AG10803 (cell line): Measurements from ENCODE around the gene BCLAF1.

Source experiments
- DNase-seq: peaks from one replicate; pipeline ENCODE4 v3.0.0; 2010; ENCODE audit warnings: low read depth
- H3K4me3 ChIP-seq: 2 replicates; pipeline ENCODE4 v1.5.1; 2011; ENCODE audit warnings: mild to moderate bottlenecking, low read length, control low read depth
- TF ChIP-seq, protein P1 (sequence below): conservative IDR thresholded peaks from 2 replicates; pipeline ENCODE4 v1.5.1; 2011; ENCODE audit warnings: mild to moderate bottlenecking, low read length, control low read depth, inconsistent platforms

BCLAF1 gene

DNA sequence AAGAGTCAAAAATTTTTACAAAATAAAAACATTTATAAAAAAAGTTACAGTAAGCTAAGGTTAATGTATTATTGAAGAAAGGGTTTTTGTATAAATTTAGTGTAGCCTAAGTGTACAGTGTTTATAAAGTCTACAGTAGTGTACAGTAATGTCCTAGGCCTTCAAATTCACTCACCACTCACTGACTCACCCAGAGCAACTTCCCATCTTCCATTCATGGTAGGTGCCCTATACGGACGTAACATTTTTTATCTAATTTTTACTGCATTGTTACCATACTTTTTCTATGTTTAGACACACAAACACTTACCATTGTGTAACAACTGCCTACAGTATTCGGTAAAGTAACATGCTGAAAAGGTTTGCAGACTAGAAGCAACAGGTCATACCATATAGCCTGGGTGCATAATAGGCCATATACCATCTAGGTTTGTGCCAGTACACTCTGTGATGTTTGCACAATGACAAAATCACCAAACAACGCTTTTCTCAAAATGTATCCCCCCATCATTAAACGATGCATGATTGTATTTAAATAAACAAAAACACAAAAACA, 45.5 kb downstream of the BCLAF1 start:
- peak; percentile 64 for DNase-seq
- H3K4me3 ChIP-seq: no peak overlapping the region
- TF ChIP-seq, protein P1, sequence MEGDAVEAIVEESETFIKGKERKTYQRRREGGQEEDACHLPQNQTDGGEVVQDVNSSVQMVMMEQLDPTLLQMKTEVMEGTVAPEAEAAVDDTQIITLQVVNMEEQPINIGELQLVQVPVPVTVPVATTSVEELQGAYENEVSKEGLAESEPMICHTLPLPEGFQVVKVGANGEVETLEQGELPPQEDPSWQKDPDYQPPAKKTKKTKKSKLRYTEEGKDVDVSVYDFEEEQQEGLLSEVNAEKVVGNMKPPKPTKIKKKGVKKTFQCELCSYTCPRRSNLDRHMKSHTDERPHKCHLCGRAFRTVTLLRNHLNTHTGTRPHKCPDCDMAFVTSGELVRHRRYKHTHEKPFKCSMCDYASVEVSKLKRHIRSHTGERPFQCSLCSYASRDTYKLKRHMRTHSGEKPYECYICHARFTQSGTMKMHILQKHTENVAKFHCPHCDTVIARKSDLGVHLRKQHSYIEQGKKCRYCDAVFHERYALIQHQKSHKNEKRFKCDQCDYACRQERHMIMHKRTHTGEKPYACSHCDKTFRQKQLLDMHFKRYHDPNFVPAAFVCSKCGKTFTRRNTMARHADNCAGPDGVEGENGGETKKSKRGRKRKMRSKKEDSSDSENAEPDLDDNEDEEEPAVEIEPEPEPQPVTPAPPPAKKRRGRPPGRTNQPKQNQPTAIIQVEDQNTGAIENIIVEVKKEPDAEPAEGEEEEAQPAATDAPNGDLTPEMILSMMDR: no peak

DNA sequence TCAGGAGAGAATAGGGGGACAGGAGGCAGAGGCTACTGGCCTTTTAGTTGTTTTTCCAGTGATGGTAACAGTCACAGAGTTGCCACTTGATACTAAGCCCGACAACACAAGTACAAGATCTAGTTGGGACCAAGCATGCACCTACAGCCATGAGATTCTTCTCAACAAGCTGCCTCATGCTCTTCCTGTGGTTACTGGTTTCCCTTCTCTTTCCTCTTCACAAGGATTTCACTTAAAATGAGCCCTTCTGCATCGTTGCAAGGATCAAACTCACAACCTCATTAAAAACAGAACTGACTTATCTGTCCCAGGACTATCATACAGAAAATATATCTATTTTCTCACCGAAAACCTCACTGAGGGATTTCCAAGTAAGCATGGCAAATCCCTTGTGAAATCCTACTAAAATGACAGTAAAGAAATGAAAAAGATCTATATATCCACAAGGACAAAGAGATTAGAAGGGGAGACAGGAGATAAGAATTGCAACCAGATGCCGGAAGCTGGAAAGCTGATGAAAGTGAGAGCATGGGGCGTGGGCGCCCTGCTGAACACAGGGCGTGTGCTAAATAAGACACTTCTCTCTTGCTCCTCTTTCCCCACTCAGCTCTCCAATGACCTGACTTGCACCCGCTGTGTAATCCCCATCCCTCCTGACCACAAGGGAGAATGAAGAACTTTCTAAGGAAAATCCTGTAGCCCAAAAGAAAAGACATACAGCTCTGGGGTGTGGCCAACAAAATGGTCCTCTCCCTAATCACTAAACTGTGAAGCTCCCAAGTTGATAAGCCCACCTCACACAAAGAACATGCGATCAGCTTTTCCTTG, 53.0 kb downstream of the BCLAF1 start:
- H3K4me3 ChIP-seq: no peak overlapping the region
- peak; percentile 3 for DNase-seq
- TF ChIP-seq, protein P1: no peak

DNA sequence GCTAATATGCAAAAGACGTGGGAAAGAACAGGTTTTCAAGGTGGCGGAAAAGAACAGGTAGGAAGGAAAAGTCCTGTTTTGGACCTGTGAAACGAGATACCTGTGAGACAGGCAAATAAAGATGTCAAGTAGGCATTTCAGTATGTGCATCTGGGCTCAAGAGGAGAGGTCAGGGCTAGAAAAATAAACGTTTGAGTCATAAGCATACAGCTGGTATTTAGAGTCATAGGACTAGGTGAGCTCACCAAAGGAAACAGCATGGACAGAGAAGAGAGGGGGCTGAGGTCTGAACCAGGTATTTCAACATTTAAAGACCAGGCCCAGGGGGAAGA, 54.4 kb downstream of the BCLAF1 start:
- TF ChIP-seq, protein P1: no peak
- no peak overlapping the region for H3K4me3 ChIP-seq
- DNase-seq: no peak

DNA sequence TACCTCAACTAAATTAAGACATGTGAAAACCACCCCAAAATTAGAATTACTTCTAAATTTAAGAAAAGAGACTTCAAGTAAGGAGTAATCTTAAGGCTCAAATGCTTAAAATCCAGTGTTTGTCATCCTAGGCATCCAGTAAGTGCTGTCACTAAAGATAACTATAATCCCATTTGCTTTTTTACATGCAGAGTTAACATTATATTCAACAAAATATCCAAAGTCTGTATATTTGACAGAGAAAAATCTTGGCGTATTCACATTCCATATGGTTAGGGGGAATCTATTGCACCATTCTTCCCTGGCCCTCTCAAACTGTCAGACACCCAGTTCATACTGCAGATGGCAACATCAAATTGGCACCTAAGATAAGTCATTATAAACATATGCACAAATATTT, 56.9 kb downstream of the BCLAF1 start:
- TF ChIP-seq, protein P1: no peak
- no peak overlapping the region for H3K4me3 ChIP-seq
- no peak for DNase-seq

DNA sequence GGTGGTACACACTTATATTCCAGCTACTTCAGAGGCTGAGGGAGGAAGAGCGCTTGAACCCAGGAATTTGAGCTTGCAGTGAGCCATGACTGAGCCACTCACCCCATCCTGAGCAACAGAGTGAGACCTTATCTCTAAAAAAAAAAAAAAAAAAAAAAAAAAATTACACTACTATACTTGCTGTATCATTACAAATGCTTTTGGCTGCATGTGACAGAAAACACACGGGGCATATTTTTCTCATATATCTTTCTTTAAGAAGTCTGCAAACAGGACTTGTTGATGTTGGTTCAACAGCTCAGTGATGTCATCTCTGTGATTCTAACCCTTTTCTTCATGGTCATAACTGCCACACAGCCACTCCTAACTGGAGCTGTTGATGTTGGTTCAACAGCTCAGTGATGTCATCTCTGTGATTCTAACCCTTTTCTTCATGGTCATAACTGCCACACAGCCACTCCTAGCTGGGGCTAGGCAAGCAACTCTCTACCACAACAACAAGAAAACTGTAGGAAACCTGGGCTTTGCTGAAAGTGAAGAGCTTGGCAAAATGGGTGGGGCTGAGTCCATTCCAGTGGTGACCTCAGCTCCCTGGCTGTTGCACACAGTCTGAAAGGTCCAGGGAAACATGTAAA, 59.3 kb downstream of the BCLAF1 start:
- TF ChIP-seq, protein P1: no peak
- no peak for DNase-seq
- no peak overlapping the region for H3K4me3 ChIP-seq

DNA sequence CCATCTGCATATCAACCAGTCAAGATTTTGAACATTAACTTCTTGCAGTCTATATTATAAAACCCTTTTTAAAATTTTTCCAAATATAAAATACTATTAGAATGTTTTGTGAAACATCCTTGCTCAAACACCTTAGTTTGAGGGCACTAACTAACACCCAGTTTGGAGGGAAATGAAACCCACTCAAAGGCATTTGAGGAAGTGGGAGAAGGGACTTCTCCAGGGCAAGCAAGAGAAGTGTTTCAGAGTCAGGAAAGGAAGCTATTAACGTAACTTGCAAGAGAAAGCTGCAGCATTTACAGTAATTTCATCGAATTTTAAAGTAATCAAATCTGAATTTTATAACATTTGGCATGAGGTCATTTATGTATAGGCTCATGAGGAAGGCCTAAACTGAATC, 60.8 kb downstream of the BCLAF1 start:
- TF ChIP-seq, protein P1: no peak
- no peak overlapping the region for H3K4me3 ChIP-seq
- DNase-seq: no peak
